GM19467 (cell line): Measurements from ENCODE around the gene NDNF.

Source experiments
- ATAC-seq: cut with Tn5 transposase; IDR thresholded peaks from one replicate; pipeline ENCODE4 v1.9.1; 2021; ENCODE audit warnings: mild to moderate bottlenecking, moderate library complexity; ENCODE audit not compliant: unreplicated experiment

Gene NDNF

DNA sequence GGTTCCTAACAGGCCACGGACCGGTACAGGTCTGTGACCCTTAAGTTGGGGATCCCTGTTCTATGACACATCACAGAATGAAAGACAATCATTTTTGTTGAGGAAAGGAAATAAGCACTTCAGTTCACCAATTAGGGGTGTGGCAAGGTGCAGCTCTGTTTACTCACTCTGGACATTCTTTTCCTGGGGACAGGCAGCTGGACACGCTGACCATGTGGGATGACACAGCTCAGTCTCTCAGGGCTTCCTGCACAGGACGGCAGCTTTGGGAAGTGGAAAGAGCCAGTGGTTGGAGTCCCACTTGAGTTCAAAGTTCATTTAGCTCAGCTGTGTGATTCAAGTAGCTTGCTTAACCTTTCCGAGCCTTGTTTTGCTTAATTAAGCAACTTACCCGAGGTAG, 55.7 kb downstream of the NDNF start:
- no peak for ATAC-seq

DNA sequence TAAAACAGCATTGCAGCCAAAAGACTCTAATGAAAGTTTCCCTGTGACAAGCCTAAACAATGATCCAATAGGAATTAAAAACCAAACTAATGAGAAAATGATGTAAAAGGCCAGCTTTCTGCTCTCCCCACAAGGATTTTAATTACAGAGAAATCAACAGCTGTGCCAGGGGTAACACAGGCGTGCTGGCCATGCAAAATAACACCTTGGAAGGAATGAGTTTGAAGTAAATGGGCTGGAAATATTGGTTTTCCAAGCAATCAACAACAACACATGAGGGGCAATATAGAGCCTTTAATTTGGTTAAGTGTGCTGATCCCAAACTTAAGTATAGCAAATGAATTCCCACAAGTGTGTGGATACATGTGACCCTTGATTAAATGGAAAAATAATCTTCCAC, 56.9 kb downstream of the NDNF start:
- no peak for ATAC-seq

DNA sequence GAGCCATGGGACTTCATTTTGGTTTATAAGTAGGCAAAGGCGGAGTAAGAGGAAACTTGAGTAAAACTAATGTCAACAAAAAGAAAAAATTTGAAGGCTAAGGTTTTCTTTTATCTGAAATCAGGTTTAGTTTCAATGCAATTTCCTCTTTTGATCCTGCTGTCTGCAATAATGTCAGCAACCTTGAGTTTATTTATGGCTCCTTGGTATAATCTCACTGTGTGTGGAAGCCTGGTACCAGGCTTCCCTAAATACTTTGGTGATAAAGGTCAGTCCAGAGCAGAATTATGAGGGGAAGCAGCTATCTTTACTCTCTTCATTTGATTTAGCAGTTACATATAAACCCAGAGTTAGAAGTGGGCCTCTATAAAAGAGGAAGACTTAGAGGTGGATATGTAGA, 57.8 kb downstream of the NDNF start:
- no peak for ATAC-seq

DNA sequence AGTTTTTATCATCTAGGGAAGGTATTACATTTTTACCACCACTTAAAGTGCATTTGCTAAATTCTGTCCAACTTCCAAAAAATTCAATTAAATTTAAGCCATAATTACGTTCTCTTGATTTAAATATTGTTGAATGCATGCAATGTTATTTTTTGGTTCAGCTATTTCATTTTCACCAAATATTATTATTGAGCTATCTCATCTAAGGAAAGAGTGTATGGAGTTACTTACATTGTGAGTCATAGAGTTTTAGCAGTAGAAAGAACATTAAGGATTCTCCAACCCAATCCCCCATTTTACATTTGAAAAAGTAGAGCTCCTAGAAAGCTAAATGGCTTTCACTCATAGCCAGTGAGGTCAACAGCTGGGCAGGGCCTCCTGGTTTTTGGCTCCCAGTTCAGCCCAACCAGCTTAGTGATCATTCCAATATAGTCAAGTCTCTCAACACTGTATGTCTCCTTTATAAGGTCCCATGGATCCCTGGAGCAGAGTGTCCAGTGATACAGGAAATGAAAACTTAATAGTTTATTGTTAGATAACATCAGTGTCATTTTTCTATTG, 60.5 kb downstream of the NDNF start:
- no peak for ATAC-seq

DNA sequence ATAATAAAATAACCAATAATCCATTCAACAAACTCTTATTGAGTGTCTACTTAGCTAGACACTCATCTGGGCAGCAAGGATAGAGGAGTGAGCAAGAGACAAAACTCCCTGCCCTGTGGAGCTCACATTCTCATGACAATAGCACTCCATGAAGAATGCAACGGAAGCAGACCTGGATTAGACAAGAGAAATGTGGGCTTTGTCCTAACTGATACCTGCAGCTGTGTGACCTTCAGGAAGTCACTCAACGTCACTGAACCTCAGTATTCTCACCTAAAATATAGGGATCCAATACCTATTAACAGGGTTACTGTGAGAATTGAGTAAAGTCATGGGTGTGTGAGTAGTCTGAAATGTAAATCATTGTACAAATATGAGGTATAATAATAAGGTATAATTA, 61.2 kb downstream of the NDNF start:
- no peak for ATAC-seq

DNA sequence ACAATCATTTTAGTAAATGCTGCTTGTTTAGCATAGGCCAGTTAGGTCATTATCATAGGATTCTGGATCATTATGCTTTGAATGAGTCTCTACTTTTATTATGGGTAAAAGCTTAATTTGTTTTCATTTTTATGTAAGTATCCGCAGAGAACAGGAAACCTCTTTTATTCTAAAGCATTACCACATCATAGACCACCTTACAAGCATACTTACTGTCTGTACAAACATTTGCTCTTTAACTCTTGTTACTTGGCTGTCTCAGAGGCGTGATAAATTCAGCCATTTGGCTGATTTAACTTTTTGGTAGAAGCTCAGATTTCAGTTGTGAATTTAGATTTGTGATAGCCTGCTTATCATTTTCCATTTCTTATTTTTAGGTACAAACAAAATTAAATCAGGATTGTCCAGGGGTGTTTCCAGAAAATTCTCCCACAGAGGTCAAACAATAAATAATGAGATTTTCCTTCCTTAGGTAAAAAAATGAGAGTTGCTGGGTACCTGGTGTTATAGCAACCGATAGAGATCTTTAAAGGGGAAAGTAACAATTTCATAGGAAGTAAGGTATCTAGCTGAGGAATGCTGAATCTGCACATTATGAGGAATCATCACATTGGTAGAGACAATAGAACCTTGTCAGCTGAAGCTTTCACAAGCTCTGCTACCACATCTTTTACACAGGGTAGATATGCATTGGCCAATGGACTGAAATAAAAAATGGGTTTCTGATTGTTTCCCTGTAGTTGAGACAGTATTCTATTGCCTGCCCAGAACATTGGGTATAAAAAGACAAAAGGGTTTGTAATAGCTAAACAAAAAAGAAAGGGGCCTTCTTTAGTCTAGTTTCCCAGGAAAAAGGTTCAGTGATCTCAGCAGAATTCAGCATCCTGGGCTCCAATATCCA, 62.5 kb downstream of the NDNF start:
- ATAC-seq: no peak

DNA sequence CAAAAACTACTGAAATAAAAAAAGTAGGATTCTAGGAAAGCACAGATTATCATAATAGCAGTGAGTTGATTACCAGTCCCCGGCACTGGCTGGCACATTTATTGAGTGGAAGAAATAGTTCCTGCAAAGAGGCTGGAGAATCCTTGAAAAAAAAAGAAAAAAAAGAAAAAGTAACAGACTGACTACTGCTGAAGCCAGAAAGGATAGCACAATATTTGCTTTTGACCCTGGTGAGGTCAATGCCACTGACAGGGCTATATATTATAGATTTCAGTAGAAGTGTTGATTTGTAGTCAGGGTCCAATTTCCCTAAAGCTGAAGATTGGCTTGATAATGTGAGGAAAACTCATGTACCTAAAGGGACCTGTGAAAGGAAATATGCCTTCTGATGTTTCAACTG, 64.7 kb downstream of the NDNF start:
- no peak for ATAC-seq

DNA sequence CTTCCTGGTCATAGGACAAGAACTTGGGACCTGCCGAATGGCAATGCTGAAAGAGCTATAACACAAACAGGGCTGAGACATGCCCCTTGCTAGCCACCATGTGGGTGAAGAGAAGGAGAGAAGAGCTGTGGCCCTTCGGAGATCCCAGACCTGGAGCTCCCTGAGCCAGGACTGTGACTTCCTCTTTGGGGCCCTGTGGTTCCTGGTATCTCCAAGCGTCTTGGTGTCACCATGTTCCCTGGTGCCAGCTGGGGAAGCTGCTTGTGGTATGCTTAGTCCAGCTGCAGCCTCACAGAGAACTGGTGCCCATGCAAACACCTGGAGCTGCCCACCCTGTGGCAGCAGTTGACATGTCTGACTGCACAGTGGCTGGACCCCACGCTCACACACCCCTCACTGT, 68.5 kb downstream of the NDNF start:
- no peak for ATAC-seq

DNA sequence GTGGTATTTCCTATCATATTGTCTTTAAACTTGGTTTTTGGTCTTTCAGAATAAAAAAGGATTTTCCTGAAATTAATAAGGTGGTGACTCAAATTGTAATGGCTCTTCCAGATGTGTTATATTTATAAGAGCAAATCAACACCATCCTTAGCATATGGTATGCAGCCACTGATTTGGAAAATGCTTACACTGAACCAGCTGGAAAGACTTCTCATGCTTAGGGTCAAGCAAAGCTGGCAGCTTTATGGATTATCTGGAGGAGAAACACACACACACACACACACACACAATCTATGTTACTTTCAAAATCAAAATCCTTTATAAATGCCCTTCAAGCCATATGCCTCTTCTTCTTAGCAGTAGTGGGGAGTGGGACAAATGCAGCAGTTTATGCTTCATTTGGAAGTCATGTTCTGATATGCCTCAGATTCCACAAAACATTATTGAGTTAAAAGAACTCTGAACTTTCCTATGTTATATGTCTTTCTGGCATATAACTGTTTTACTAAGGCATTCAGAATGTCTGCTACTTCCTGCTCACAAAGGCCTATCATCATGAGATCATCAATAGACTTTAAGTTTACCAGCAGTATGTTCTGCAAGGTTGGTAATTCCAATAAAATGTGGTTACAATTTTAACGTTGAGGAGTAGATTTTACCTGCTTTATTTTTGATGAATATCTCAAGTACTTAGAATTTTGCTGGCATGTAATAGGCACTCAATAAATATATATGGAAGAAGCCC, 76.9 kb downstream of the NDNF start:
- no peak for ATAC-seq

DNA sequence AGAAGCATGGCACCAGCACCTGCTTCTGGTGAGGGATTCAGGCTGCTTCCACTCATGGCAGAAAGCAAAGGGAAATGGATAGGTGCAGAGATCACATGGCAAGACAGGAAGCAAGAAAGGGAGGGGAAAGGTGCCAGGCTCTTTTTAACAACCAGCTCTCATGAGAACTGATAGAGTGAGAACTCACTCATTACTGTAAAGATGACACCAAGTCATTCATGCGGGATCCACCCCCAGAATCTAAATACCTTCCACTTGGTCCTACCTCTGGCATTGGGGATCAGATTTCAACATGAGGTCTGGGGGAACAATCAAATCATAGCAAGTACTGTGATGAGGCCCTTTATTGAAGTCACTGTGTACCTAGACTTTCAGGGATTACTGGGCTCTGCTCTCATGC, 77.8 kb downstream of the NDNF start:
- no peak for ATAC-seq

DNA sequence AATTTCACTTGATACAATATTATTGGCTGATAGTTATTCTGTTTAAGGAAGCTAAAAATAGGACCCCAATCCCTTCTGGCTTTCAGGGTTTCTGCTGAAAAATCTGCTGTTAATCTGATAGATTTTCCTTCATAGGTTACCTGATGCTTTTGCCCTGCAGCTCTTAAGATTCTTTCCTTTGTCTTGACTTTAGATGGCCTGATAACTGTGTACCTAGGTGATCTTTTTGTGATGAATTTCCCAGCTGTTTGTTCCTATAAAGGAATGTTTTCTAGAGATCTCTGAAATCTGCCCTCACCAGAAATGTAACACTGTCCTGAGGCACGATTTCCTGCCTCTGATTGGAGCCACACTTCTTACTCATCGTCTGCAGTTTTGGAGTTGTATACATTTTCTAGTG, 80.5 kb downstream of the NDNF start:
- ATAC-seq: no peak

DNA sequence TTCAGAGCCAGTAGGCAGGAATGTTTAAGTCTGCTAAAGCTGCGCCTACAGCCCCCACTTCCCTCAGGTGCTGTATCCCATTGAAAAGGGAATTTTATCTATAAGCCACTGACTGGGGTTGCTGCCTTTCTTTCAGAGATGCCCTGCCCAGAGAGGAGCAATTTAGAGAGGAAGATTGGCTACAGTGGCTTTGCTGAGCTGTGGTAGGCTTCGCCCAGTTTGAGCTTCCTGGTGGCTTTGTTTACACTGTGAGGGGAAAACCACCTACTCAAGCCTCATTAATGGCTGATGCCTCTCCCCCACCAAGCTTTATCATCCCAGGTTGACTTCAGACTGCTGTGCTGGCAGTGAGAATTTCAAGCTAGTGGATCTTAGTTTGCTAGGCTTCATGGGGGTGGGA, 82.1 kb downstream of the NDNF start:
- ATAC-seq: no peak
